Epithelial cell of esophagus (primary cell): ENCODE measurements around the gene FOXG1.
A peak's percentile ranks its signal among the peaks of the same experiment; 100 is the strongest.

Experiments
- DNase-seq: peaks from one replicate; pipeline ENCODE4 v3.0.0; 2010; ENCODE audit warnings: low read depth
- H3K4me3 ChIP-seq: 2 replicates; pipeline ENCODE4 v1.5.1; 2011; ENCODE audit warnings: mild to moderate bottlenecking, low read length, control low read depth
- CTCF ChIP-seq: IDR thresholded peaks from 2 replicates; pipeline ENCODE4 v1.5.1; 2011; ENCODE audit warnings: low read depth, mild to moderate bottlenecking, low read length, control low read depth, inconsistent platforms; ENCODE audit not compliant: insufficient read depth; ENCODE audit errors: missing control alignments

Gene FOXG1

GRCh38 chr14:28757786-28758185 is 8.8 kb upstream of the FOXG1 start:
- no peak for TF ChIP-seq CTCF
- H3K4me3 ChIP-seq, result no peak overlapping the region
- no peak for DNase-seq

- no peak for DNase-seq
- no peak for TF ChIP-seq CTCF
- H3K4me3 ChIP-seq, result no peak overlapping the region
Measured at GRCh38 chr14:28758253-28758884, 8.2 kb upstream of the FOXG1 start.

DNA sequence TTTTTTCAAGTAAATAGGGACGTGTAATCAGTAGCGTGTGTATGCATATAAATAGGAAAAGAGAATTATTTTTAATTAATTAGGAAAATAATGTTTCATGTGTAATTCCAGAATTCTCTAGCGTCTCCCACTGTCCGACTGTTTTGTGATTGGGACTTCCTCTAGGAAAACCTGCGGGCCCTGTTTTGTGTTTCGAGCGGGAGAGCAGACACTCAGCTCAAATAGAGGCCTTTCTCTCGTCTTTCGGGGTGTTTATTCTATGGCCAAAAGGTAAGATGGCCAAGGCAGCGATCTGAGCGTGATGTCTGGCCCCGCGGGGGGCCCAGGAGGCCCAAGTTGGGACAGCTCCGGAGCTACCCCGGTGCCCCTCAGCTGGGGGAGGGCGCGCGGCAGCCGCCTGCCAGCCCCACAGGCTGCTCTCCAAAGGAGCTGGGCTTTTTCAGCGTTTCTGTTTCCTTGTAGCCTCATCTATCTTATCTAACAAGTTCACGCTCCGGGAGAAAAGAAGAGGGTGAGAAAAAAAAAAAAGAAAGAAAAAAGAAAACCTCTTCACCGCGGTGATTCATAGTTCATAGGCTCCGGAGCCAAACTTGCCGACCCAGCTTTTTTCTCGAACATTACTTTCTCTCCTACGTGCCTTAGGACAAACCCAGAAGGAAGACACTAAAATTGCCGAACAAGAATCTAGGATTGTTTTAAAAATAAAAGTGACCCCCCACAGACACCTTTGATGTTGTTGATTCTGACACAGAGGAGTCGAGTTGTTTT is 7.5 kb upstream of the FOXG1 start:
- H3K4me3 ChIP-seq, result no peak overlapping the region
- TF ChIP-seq CTCF, result no peak
- peak; percentile 30 for DNase-seq

DNA sequence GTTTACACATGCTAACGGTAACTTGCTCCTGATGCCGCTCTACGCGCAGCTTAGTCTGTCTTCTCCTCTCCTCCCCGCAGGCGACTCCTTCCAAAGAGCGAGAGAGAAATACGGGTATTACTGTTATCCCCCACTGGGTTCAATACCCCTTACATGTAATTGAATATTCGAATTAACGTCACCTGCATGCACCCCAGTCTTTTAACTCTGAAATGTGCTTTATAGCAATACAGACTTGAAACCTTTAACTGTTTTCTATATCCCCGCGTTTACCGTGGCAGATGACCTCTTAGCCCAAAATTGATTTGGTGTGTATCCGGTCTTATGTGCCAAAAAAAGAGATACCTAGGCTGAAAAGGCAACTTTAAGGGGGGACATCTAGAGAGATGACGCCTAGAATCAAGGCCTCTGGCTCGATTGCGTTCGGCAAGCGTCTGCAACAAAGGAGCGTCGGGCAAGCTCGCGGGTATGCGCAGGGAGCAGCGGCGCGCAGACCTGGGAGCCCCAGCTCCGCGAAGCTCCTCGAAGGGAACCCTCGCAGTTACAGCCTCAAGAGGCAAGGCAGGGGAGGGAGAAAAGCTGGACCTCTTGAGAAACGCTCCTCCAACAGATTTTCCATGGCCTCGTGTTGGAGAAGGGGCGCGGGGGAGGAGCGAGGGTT is 6.8 kb upstream of the FOXG1 start:
- no peak for DNase-seq
- TF ChIP-seq CTCF, result no peak
- H3K4me3 ChIP-seq, result no peak overlapping the region

- no peak for TF ChIP-seq CTCF
- no peak for DNase-seq
- H3K4me3 ChIP-seq, result no peak overlapping the region
Measured at GRCh38 chr14:28760431-28760996, 6.1 kb upstream of the FOXG1 start.

DNA sequence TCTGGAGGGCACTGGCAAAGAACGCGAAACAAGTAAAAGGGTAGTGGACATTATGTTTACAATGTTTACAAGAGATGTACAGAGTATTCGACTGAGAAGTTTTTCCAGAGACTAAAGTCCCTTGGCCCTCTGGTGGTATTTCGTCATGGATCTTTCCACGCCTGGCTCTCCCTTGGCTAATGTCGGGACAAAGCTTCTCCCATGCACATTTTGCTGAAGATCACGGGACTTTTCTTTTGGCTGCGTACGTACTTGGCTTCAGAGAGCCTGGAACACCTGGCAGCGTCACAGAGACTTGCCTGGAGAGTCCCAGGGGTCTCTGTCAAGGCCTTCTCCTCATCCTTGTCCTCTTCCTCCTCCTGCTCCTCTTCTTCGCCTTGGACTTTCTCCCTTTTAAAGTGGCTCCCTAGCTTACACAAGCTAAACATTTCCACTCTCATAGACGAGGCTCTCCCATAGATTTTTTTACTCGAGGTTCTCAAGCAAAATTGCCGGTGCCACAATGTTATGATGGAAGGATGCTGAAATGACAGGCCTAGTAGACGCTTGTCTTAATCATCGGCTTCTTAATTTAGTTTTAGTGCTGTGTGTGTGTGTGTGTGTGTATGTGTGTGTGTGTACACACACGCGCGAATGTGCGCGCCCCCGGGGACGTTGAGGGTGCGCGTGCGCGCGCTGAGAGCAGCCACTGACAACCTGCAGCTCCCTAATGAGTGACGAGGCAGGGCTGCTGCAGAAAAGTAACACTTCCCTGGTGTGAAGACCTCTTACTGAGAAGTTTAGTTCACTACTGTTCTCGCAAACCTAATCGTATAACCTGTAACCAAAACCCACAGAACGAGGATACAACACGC is 4.9 kb upstream of the FOXG1 start:
- TF ChIP-seq CTCF, result no peak
- DNase-seq, result no peak
- no peak overlapping the region for H3K4me3 ChIP-seq
